Measurements from ENCODE around the gene C1QL2. TPM values are rescaled to one million over a fixed set of nuclear protein-coding genes. Genes with fewer than 3 reads are reported as not detected.

C1QL2 gene
- total RNA-seq, 4 donors from 2014 or later: 0.76 TPM; not detected in 3

GRCh38 chr2:119184512-119184911 lies 26.0 kb upstream of the C1QL2 start:
- no peak for DNase-seq (ENCODE audit: low spot score in 2 of 2)
- Histone ChIP-seq H3K4me1 (no peaks in the 10 kb centered on the region), H3K36me3 (no peaks in the 10 kb centered on the region), H3K27me3 (no peaks in the 10 kb centered on the region), H3K4me3 (no peak overlapping the region), H3K9me3 (no peaks in the 10 kb centered on the region), H3K27ac (no peak overlapping the region)
- TF ChIP-seq CTCF (IDR thresholded peaks at IDR 0.05): no peak
- TF ChIP-seq EP300 (IDR thresholded peaks at IDR 0.05): no peak
- TF ChIP-seq POLR2A (IDR thresholded peaks at IDR 0.05): no peak
- no peak for TF ChIP-seq POLR2AphosphoS5 (IDR thresholded peaks at IDR 0.05)
- 91% methylated on average over 7 of the region's 7 CpGs for WGBS

- Histone ChIP-seq H3K4me1 (peaks cover 4% of the 10 kb centered on the region), H3K27ac (no peak overlapping the region), H3K4me3 (no peak overlapping the region), H3K27me3 (no peaks in the 10 kb centered on the region), H3K9me3 (no peaks in the 10 kb centered on the region), H3K36me3 (no peaks in the 10 kb centered on the region)
- no peak for DNase-seq (ENCODE audit: low spot score in 2 of 2)
- WGBS: 77% methylated on average over 12 of the region's 13 CpGs
- TF ChIP-seq POLR2A (IDR thresholded peaks at IDR 0.05) (no peak), CTCF (IDR thresholded peaks at IDR 0.05) (no peak), POLR2AphosphoS5 (IDR thresholded peaks at IDR 0.05) (no peak)
These were observed 23.4 kb upstream of the C1QL2 start for GRCh38 chr2:119181791-119182445.

- H3K27me3 ChIP-seq: no peaks in the 10 kb centered on the region
- H3K4me1 ChIP-seq: peaks cover 4% of the 10 kb centered on the region
- H3K9me3 ChIP-seq: no peaks in the 10 kb centered on the region
- no peaks in the 10 kb centered on the region for H3K36me3 ChIP-seq
- no peak for DNase-seq (ENCODE audit: low spot score in 2 of 2)
- no peak for TF ChIP-seq EP300 (IDR thresholded peaks at IDR 0.05)
- TF ChIP-seq CTCF (IDR thresholded peaks at IDR 0.05): no peak
- no peak for TF ChIP-seq POLR2A (IDR thresholded peaks at IDR 0.05)
- TF ChIP-seq POLR2AphosphoS5 (IDR thresholded peaks at IDR 0.05): no peak
- WGBS: 84% methylated on average over 8 of the region's 10 CpGs
- no peak overlapping the region for H3K4me3 ChIP-seq
- no peak overlapping the region for H3K27ac ChIP-seq
These were observed 22.8 kb upstream of the C1QL2 start for GRCh38 chr2:119181391-119181790.

GRCh38 chr2:119180892-119181291 lies 22.3 kb upstream of the C1QL2 start:
- no peaks in the 10 kb centered on the region for H3K9me3 ChIP-seq
- TF ChIP-seq EP300 (IDR thresholded peaks at IDR 0.05): no peak
- no peak for TF ChIP-seq POLR2A (IDR thresholded peaks at IDR 0.05)
- no peak for TF ChIP-seq CTCF (IDR thresholded peaks at IDR 0.05)
- no peak for TF ChIP-seq POLR2AphosphoS5 (IDR thresholded peaks at IDR 0.05)
- peaks cover 4% of the 10 kb centered on the region for H3K4me1 ChIP-seq
- no peaks in the 10 kb centered on the region for H3K36me3 ChIP-seq
- no peaks in the 10 kb centered on the region for H3K27me3 ChIP-seq
- no peak for DNase-seq (ENCODE audit: low spot score in 2 of 2)
- H3K27ac ChIP-seq: no peak overlapping the region
- WGBS: 73% methylated on average over 4 of the region's 5 CpGs
- no peak overlapping the region for H3K4me3 ChIP-seq

GRCh38 chr2:119179991-119180390 lies 21.4 kb upstream of the C1QL2 start:
- Histone ChIP-seq H3K36me3 (no peaks in the 10 kb centered on the region), H3K9me3 (no peaks in the 10 kb centered on the region), H3K27me3 (no peaks in the 10 kb centered on the region), H3K4me3 (no peak overlapping the region), H3K4me1 (peaks cover 4% of the 10 kb centered on the region), H3K27ac (no peak overlapping the region)
- 75% methylated on average over 7 of the region's 7 CpGs for WGBS
- no peak for TF ChIP-seq CTCF (IDR thresholded peaks at IDR 0.05)
- no peak for TF ChIP-seq POLR2A (IDR thresholded peaks at IDR 0.05)
- TF ChIP-seq POLR2AphosphoS5 (IDR thresholded peaks at IDR 0.05): no peak
- TF ChIP-seq EP300 (IDR thresholded peaks at IDR 0.05): no peak
- DNase-seq (ENCODE audit: low spot score in 2 of 2): no peak
